ENCODE measurements around the gene PSD. TPM values are rescaled to one million over a fixed set of nuclear protein-coding genes. Genes with fewer than 3 reads are reported as not detected.

Gene PSD
- total and polyA plus RNA-seq, 9 of the 15 experiments (the other 6 are each of a cell fraction or from before 2014, with no cell fraction given): 0.11 to 1.7 (median 0.54) TPM; not detected in 2

DNA sequence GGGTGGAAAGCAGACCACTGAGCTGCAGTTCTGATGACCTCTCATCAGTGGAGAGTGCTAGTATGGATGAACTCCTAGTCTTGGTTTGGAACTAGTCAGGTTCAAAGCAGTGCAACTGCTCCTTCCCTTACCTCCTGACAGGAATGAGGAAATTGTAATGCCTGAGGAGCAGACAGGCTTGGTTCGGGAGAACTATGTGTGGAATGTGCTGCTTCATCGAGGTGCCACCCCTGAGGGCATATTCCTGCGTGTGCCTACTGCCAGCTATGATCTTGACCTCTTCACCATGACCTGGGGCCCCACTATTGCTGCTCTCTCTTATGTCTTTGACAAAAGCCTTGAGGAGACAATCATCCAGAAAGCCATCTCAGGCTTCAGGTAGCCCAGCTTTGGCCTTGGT is 50.5 kb downstream of the PSD start:
- Histone ChIP-seq H4K20me1 (replicated peaks; ENCODE audit: control insufficient read depth, insufficient read depth, low read length) (no peaks in the 10 kb centered on the region), H3K9ac (ENCODE audit: insufficient read depth in 1 of 2, low read depth in 2 of 2, low read length in 2 of 2) (no peak overlapping the region), H3K4me1 (replicated peaks in 1 of 2; ENCODE audit: control insufficient read depth in 2 of 2, insufficient read depth in 2 of 2, low read length in 2 of 2) (no peaks in the 10 kb centered on the region), H3K4me2 (ENCODE audit: insufficient read depth, low read length) (no peak overlapping the region), H3K36me3 (ENCODE audit: control insufficient read depth, insufficient read depth, low read length) (peaks cover 82% of the 10 kb centered on the region), H3K27ac (ENCODE audit: extremely low read depth, low read depth, low read length) (no peak overlapping the region), H3K4me3 (no peak overlapping the region), H3K27me3 (ENCODE audit: control insufficient read depth in 2 of 2, insufficient read depth in 2 of 2, low read length in 2 of 2) (no peaks in the 10 kb centered on the region), H3K9me1 (ENCODE audit: control insufficient read depth, insufficient read depth, low read length) (no peaks in the 10 kb centered on the region), H3K9me3 (replicated peaks; ENCODE audit: control insufficient read depth, insufficient read depth, low read depth, low read length) (no peaks in the 10 kb centered on the region), H2AFZ (ENCODE audit: low read depth, low read length) (no peak overlapping the region), H3K79me2 (ENCODE audit: control insufficient read depth, insufficient read depth, low read length) (no peaks in the 10 kb centered on the region)
- no TSS peak for BruUV-seq (replicated peaks)
- FAIRE-seq (no peak), ATAC-seq (no peak), DNase-seq (ENCODE audit: extremely low read depth in 1 of 4, low spot score in 3 of 4) (no peak)
- ChIA-PET POLR2A (interaction anchor here (1.6 kb wide), 1 partner anchor 16 kb away, joined by 5 read pairs; no protein-coding TSS in a partner anchor), CTCF (ENCODE audit: low intra/inter-chr PET ratio) (no interaction called here)
- intact Hi-C loops (cut with micrococcal nuclease) (no loop called here), in situ Hi-C loops (cut with MboI) (loop anchor here (25.0 kb wide), 1 partner anchor 531 kb away; the partner anchor contains the start of gene KCNIP2)
- TF ChIP-seq ZNF12 (CRISPR knock-in tag; IDR thresholded peaks at IDR 0.05) (no peak), SMARCA4 (IDR thresholded peaks at IDR 0.05) (no peak), MYNN (IDR thresholded peaks at IDR 0.05) (no peak), MYNN (CRISPR knock-in tag; IDR thresholded peaks at IDR 0.05) (no peak), ETS2 (tag; IDR thresholded peaks at IDR 0.05; ENCODE audit: borderline replicate concordance, poor library complexity, severe bottlenecking) (no peak), SMC3 (conservative IDR thresholded peaks at IDR 0.05; ENCODE audit: insufficient read depth, low read depth, low read length) (no peak), TBL1XR1 (IDR thresholded peaks at IDR 0.05; ENCODE audit: low read length in 2 of 2) (no peak), ZNF174 (CRISPR knock-in tag; IDR thresholded peaks at IDR 0.05) (no peak), CREBBP (IDR thresholded peaks at IDR 0.05; ENCODE audit: low read depth, low read length) (no peak)
- TF ChIP-seq, protein P1, sequence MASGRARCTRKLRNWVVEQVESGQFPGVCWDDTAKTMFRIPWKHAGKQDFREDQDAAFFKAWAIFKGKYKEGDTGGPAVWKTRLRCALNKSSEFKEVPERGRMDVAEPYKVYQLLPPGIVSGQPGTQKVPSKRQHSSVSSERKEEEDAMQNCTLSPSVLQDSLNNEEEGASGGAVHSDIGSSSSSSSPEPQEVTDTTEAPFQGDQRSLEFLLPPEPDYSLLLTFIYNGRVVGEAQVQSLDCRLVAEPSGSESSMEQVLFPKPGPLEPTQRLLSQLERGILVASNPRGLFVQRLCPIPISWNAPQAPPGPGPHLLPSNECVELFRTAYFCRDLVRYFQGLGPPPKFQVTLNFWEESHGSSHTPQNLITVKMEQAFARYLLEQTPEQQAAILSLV (tag; IDR thresholded peaks at IDR 0.05): no peak
- TF ChIP-seq, protein P2, sequence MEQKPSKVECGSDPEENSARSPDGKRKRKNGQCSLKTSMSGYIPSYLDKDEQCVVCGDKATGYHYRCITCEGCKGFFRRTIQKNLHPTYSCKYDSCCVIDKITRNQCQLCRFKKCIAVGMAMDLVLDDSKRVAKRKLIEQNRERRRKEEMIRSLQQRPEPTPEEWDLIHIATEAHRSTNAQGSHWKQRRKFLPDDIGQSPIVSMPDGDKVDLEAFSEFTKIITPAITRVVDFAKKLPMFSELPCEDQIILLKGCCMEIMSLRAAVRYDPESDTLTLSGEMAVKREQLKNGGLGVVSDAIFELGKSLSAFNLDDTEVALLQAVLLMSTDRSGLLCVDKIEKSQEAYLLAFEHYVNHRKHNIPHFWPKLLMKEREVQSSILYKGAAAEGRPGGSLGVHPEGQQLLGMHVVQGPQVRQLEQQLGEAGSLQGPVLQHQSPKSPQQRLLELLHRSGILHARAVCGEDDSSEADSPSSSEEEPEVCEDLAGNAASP (IDR thresholded peaks at IDR 0.05): no peak
- TF ChIP-seq, protein P3, sequence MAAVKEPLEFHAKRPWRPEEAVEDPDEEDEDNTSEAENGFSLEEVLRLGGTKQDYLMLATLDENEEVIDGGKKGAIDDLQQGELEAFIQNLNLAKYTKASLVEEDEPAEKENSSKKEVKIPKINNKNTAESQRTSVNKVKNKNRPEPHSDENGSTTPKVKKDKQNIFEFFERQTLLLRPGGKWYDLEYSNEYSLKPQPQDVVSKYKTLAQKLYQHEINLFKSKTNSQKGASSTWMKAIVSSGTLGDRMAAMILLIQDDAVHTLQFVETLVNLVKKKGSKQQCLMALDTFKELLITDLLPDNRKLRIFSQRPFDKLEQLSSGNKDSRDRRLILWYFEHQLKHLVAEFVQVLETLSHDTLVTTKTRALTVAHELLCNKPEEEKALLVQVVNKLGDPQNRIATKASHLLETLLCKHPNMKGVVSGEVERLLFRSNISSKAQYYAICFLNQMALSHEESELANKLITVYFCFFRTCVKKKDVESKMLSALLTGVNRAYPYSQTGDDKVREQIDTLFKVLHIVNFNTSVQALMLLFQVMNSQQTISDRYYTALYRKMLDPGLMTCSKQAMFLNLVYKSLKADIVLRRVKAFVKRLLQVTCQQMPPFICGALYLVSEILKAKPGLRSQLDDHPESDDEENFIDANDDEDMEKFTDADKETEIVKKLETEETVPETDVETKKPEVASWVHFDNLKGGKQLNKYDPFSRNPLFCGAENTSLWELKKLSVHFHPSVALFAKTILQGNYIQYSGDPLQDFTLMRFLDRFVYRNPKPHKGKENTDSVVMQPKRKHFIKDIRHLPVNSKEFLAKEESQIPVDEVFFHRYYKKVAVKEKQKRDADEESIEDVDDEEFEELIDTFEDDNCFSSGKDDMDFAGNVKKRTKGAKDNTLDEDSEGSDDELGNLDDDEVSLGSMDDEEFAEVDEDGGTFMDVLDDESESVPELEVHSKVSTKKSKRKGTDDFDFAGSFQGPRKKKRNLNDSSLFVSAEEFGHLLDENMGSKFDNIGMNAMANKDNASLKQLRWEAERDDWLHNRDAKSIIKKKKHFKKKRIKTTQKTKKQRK (IDR thresholded peaks at IDR 0.05; ENCODE audit: borderline replicate concordance, low read depth, low read length): no peak
- 86% methylated on average over 3 of the region's 3 CpGs for WGBS (ENCODE audit: insufficient coverage, low coverage, missing lambda C conversion rate)
